ENCODE results near the gene SLC39A11.

Gene SLC39A11

GRCh38 chr17:72606656-72607055 is 485.8 kb downstream of the SLC39A11 start:
- Histone ChIP-seq H3K4me3 (ENCODE audit: extremely low read depth, insufficient read depth, low read length, poor library complexity, severe bottlenecking) (no peak overlapping the region), H3K9me3 (ENCODE audit: control insufficient read depth, low read length) (peaks cover 16% of the 10 kb centered on the region), H3K36me3 (ENCODE audit: control insufficient read depth, insufficient read depth, low read length) (no peaks in the 10 kb centered on the region), H3K27ac (ENCODE audit: low read depth, low read length, severe bottlenecking) (no peak overlapping the region), H3K4me1 (ENCODE audit: control insufficient read depth, insufficient read depth, low read length, poor library complexity, severe bottlenecking) (peaks cover 4% of the 10 kb centered on the region)

- peaks cover 4% of the 10 kb centered on the region for H3K4me1 ChIP-seq (ENCODE audit: control insufficient read depth, insufficient read depth, low read length, poor library complexity, severe bottlenecking)
- H3K36me3 ChIP-seq (ENCODE audit: control insufficient read depth, insufficient read depth, low read length): no peaks in the 10 kb centered on the region
- WGBS, 2 experiments (ENCODE audit: insufficient coverage in 2 of 2): no CpG with 5 or more reads among the region's 1 CpG
- no peak overlapping the region for H3K27ac ChIP-seq (ENCODE audit: low read depth, low read length, severe bottlenecking)
- H3K9me3 ChIP-seq (ENCODE audit: control insufficient read depth, low read length): peaks cover 16% of the 10 kb centered on the region
- no peak overlapping the region for H3K4me3 ChIP-seq (ENCODE audit: extremely low read depth, insufficient read depth, low read length, poor library complexity, severe bottlenecking)
Measured at GRCh38 chr17:72605543-72605942, 486.9 kb downstream of the SLC39A11 start.

GRCh38 chr17:72604518-72604917 is 488.0 kb downstream of the SLC39A11 start:
- WGBS, 2 experiments (ENCODE audit: insufficient coverage in 2 of 2): 86 to 98% methylated on average over 7 to 10 of the region's 11 CpGs
- H3K4me1 ChIP-seq (ENCODE audit: control insufficient read depth, insufficient read depth, low read length, poor library complexity, severe bottlenecking): peaks cover 4% of the 10 kb centered on the region
- no peaks in the 10 kb centered on the region for H3K36me3 ChIP-seq (ENCODE audit: control insufficient read depth, insufficient read depth, low read length)
- H3K27ac ChIP-seq (ENCODE audit: low read depth, low read length, severe bottlenecking): no peak overlapping the region
- no peak overlapping the region for H3K4me3 ChIP-seq (ENCODE audit: extremely low read depth, insufficient read depth, low read length, poor library complexity, severe bottlenecking)
- peaks cover 16% of the 10 kb centered on the region for H3K9me3 ChIP-seq (ENCODE audit: control insufficient read depth, low read length)

- peaks cover 4% of the 10 kb centered on the region for H3K4me1 ChIP-seq (ENCODE audit: control insufficient read depth, insufficient read depth, low read length, poor library complexity, severe bottlenecking)
- no peaks in the 10 kb centered on the region for H3K36me3 ChIP-seq (ENCODE audit: control insufficient read depth, insufficient read depth, low read length)
- H3K27ac ChIP-seq (ENCODE audit: low read depth, low read length, severe bottlenecking): no peak overlapping the region
- H3K4me3 ChIP-seq (ENCODE audit: extremely low read depth, insufficient read depth, low read length, poor library complexity, severe bottlenecking): no peak overlapping the region
- H3K9me3 ChIP-seq (ENCODE audit: control insufficient read depth, low read length): peaks cover 16% of the 10 kb centered on the region
- 77 to 97% methylated on average over 3 of the region's 7 CpGs for WGBS, 2 experiments (ENCODE audit: insufficient coverage in 2 of 2)
Measured at GRCh38 chr17:72603420-72604242, 488.9 kb downstream of the SLC39A11 start.

- Histone ChIP-seq H3K4me1 (ENCODE audit: control insufficient read depth, insufficient read depth, low read length, poor library complexity, severe bottlenecking) (peaks cover 4% of the 10 kb centered on the region), H3K27ac (ENCODE audit: low read depth, low read length, severe bottlenecking) (no peak overlapping the region), H3K36me3 (ENCODE audit: control insufficient read depth, insufficient read depth, low read length) (no peaks in the 10 kb centered on the region), H3K9me3 (ENCODE audit: control insufficient read depth, low read length) (peaks cover 9% of the 10 kb centered on the region), H3K4me3 (ENCODE audit: extremely low read depth, insufficient read depth, low read length, poor library complexity, severe bottlenecking) (no peak overlapping the region)
- WGBS, 2 experiments (ENCODE audit: insufficient coverage in 2 of 2): 24% methylated on average over 3 to 7 of the region's 12 CpGs
Measured at GRCh38 chr17:72602517-72603419, 489.7 kb downstream of the SLC39A11 start.

GRCh38 chr17:72600934-72601333 is 491.6 kb downstream of the SLC39A11 start:
- H3K4me1 ChIP-seq (ENCODE audit: control insufficient read depth, insufficient read depth, low read length, poor library complexity, severe bottlenecking): peaks cover 4% of the 10 kb centered on the region
- H3K9me3 ChIP-seq (ENCODE audit: control insufficient read depth, low read length): no peaks in the 10 kb centered on the region
- no peak overlapping the region for H3K4me3 ChIP-seq (ENCODE audit: extremely low read depth, insufficient read depth, low read length, poor library complexity, severe bottlenecking)
- H3K27ac ChIP-seq (ENCODE audit: low read depth, low read length, severe bottlenecking): no peak overlapping the region
- WGBS, 2 experiments (ENCODE audit: insufficient coverage in 2 of 2): 83 to 87% methylated on average over 4 of the region's 4 CpGs
- no peaks in the 10 kb centered on the region for H3K36me3 ChIP-seq (ENCODE audit: control insufficient read depth, insufficient read depth, low read length)

GRCh38 chr17:72599891-72600290 is 492.6 kb downstream of the SLC39A11 start:
- Histone ChIP-seq H3K9me3 (ENCODE audit: control insufficient read depth, low read length) (no peaks in the 10 kb centered on the region), H3K4me3 (ENCODE audit: extremely low read depth, insufficient read depth, low read length, poor library complexity, severe bottlenecking) (no peak overlapping the region), H3K36me3 (ENCODE audit: control insufficient read depth, insufficient read depth, low read length) (no peaks in the 10 kb centered on the region), H3K27ac (ENCODE audit: low read depth, low read length, severe bottlenecking) (no peak overlapping the region), H3K4me1 (ENCODE audit: control insufficient read depth, insufficient read depth, low read length, poor library complexity, severe bottlenecking) (peaks cover 4% of the 10 kb centered on the region)
- WGBS, 2 experiments (ENCODE audit: insufficient coverage in 2 of 2): 79 to 91% methylated on average over 2 to 4 of the region's 4 CpGs

- 79 to 88% methylated on average over 5 to 6 of the region's 6 CpGs for WGBS, 2 experiments (ENCODE audit: insufficient coverage in 2 of 2)
Measured at GRCh38 chr17:72598695-72599094, 493.8 kb downstream of the SLC39A11 start.

GRCh38 chr17:72597354-72598087 is 495.0 kb downstream of the SLC39A11 start:
- 80 to 84% methylated on average over 6 to 7 of the region's 9 CpGs for WGBS, 2 experiments (ENCODE audit: insufficient coverage in 2 of 2)
- no peaks in the 10 kb centered on the region for H3K4me1 ChIP-seq (ENCODE audit: control insufficient read depth, insufficient read depth, low read length, poor library complexity, severe bottlenecking)
- H3K27ac ChIP-seq (ENCODE audit: low read depth, low read length, severe bottlenecking): no peak overlapping the region
- no peak overlapping the region for H3K4me3 ChIP-seq (ENCODE audit: extremely low read depth, insufficient read depth, low read length, poor library complexity, severe bottlenecking)
- H3K36me3 ChIP-seq (ENCODE audit: control insufficient read depth, insufficient read depth, low read length): no peaks in the 10 kb centered on the region
- H3K9me3 ChIP-seq (ENCODE audit: control insufficient read depth, low read length): no peaks in the 10 kb centered on the region

More at GRCh38 chr17:72598695-72599094, 493.8 kb downstream of the SLC39A11 start:
- H3K27ac ChIP-seq (ENCODE audit: low read depth, low read length, severe bottlenecking): no peak overlapping the region
- no peak overlapping the region for H3K4me3 ChIP-seq (ENCODE audit: extremely low read depth, insufficient read depth, low read length, poor library complexity, severe bottlenecking)
- no peaks in the 10 kb centered on the region for H3K36me3 ChIP-seq (ENCODE audit: control insufficient read depth, insufficient read depth, low read length)
- H3K9me3 ChIP-seq (ENCODE audit: control insufficient read depth, low read length): no peaks in the 10 kb centered on the region
- H3K4me1 ChIP-seq (ENCODE audit: control insufficient read depth, insufficient read depth, low read length, poor library complexity, severe bottlenecking): peaks cover 4% of the 10 kb centered on the region
